Measurements from ENCODE around the gene TAF11L3.
"Not testable (repeated sequence)": the region's sequence is repeated elsewhere in the genome, so short reads cannot be mapped to it uniquely, and the experiment has no call there.

Gene TAF11L3

DNA sequence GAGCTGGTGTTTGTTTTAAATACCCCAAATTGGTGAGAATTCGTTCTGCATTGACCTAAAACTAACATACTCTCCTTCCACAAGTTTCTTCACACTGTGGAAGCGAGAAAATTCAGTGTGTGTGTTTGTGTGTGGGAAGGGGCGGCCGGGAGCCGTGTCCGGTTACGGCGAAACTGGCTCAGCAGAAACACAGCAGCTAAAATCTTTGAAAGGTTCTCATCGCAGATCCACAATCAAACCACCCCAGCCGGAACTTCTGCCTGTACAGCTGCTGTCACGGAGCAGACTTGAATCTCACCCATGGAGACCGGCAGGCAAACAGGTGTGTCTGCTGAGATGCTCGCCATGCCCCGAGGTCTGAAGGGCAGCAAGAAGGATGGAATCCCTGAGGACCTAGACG is at the start of gene TAF11L3:
TSS of gene TAF11L3 (plus strand) at position 301 of the 400 bp plus-strand sequence.
- H3K27me3 ChIP-seq (ENCODE audit: control insufficient read depth, low read length); H3K9me2 ChIP-seq (replicated peaks; ENCODE audit: control insufficient read depth, low read length); H3K9me3 ChIP-seq (ENCODE audit: control insufficient read depth, insufficient read depth, low read length); H3K27ac ChIP-seq (ENCODE audit: low read depth, low read length); H3K36me3 ChIP-seq (ENCODE audit: control insufficient read depth, low read length); H3K4me1 ChIP-seq (ENCODE audit: control insufficient read depth, low read length); H4K20me1 ChIP-seq (ENCODE audit: control insufficient read depth, insufficient read depth, low read depth, low read length); H3F3A ChIP-seq (ENCODE audit: control insufficient read depth, insufficient read depth); H3K4me2 ChIP-seq (ENCODE audit: low read length); H3K79me2 ChIP-seq (ENCODE audit: control insufficient read depth, low read length); H3K4me3 ChIP-seq (ENCODE audit: low read length): not testable (repeated sequence)

DNA sequence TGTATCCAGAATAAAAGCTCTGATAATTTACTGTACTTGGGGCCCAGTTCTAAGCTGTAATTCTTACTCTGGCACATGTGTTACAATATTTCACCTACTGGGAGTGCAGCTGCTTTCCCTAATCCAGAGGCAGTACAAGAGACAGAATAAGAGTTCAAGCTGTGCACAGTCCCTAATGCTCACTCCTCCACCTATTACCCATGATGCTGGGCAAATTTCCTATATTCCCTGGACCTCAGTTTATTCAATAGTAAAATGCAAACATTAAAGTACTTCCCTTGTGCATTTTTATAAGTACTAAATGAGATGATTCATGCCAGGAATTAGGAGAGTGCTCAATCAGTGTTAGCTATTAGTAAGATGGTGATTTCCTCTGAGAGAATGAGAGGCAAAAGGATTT is 48.1 kb upstream of the TAF11L3 start:
- H4K20me1 ChIP-seq (ENCODE audit: control insufficient read depth, insufficient read depth, low read depth, low read length), result no peaks in the 10 kb centered on the region
- no peaks in the 10 kb centered on the region for H3K27me3 ChIP-seq (ENCODE audit: control insufficient read depth, low read length)
- H3K36me3 ChIP-seq (ENCODE audit: control insufficient read depth, low read length), result no peaks in the 10 kb centered on the region
- H3K27ac ChIP-seq (ENCODE audit: low read depth, low read length), result no peak overlapping the region
- H3K4me2 ChIP-seq (ENCODE audit: low read length), result no peak overlapping the region
- H3K4me1 ChIP-seq (ENCODE audit: control insufficient read depth, low read length), result peaks cover 7% of the 10 kb centered on the region
- H3F3A ChIP-seq (ENCODE audit: control insufficient read depth, insufficient read depth), result no peaks in the 10 kb centered on the region
- no peaks in the 10 kb centered on the region for H3K9me2 ChIP-seq (replicated peaks; ENCODE audit: control insufficient read depth, low read length)
- H3K79me2 ChIP-seq (ENCODE audit: control insufficient read depth, low read length), result no peaks in the 10 kb centered on the region
- H3K9me3 ChIP-seq (ENCODE audit: control insufficient read depth, insufficient read depth, low read length), result no peaks in the 10 kb centered on the region
- H3K4me3 ChIP-seq (ENCODE audit: low read length), result no peak overlapping the region
- TF ChIP-seq CTCF (IDR thresholded peaks at IDR 0.05; ENCODE audit: low read depth, low read length, poor library complexity, severe bottlenecking) (no peak), EZH2phosphoT487 (IDR thresholded peaks at IDR 0.05; ENCODE audit: borderline replicate concordance, low read length) (no peak)

DNA sequence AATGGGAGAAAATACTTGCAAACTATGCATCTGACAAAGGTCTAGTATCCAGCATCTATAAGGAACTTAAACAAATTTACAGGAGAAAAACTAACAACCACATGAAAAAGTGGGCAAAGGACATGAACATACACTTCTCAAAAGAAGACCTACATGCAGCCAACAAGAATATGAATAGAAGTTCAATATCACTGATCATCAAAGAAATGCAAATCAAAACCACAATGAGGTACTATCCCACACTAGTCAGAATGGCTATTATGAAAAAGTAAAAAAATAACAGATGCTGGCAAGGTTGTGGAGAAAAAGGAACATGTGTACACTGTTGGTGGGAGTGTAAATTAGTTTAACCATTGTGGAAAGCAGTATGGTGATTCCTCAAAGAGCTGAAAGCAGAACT is 43.1 kb upstream of the TAF11L3 start:
- H3K4me1 ChIP-seq (ENCODE audit: control insufficient read depth, low read length), result peaks cover 24% of the 10 kb centered on the region
- not testable (repeated sequence) for H3F3A ChIP-seq (ENCODE audit: control insufficient read depth, insufficient read depth); H3K4me2 ChIP-seq (ENCODE audit: low read length); H3K27ac ChIP-seq (ENCODE audit: low read depth, low read length); H3K79me2 ChIP-seq (ENCODE audit: control insufficient read depth, low read length); H3K9me3 ChIP-seq (ENCODE audit: control insufficient read depth, insufficient read depth, low read length); H3K36me3 ChIP-seq (ENCODE audit: control insufficient read depth, low read length); H4K20me1 ChIP-seq (ENCODE audit: control insufficient read depth, insufficient read depth, low read depth, low read length); H3K9me2 ChIP-seq (replicated peaks; ENCODE audit: control insufficient read depth, low read length); H3K4me3 ChIP-seq (ENCODE audit: low read length); H3K27me3 ChIP-seq (ENCODE audit: control insufficient read depth, low read length)

GRCh38 chr5:17477043-17477442 is 41.1 kb upstream of the TAF11L3 start:
- H3K4me1 ChIP-seq (ENCODE audit: control insufficient read depth, low read length), result peaks cover 24% of the 10 kb centered on the region
- H3K27me3 ChIP-seq (ENCODE audit: control insufficient read depth, low read length), result peaks cover 3% of the 10 kb centered on the region; the same call in 1 of the 2 replicates
- H3K27ac ChIP-seq (ENCODE audit: low read depth, low read length), result no peak overlapping the region
- no peak overlapping the region for H3K4me2 ChIP-seq (ENCODE audit: low read length)
- H3K36me3 ChIP-seq (ENCODE audit: control insufficient read depth, low read length), result no peaks in the 10 kb centered on the region
- H3K9me2 ChIP-seq (replicated peaks; ENCODE audit: control insufficient read depth, low read length), result no peaks in the 10 kb centered on the region
- no peaks in the 10 kb centered on the region for H4K20me1 ChIP-seq (ENCODE audit: control insufficient read depth, insufficient read depth, low read depth, low read length)
- H3F3A ChIP-seq (ENCODE audit: control insufficient read depth, insufficient read depth), result no peaks in the 10 kb centered on the region
- TF ChIP-seq CTCF (IDR thresholded peaks at IDR 0.05; ENCODE audit: low read depth, low read length, poor library complexity, severe bottlenecking) (no peak), EZH2phosphoT487 (IDR thresholded peaks at IDR 0.05; ENCODE audit: borderline replicate concordance, low read length) (no peak)
- H3K9me3 ChIP-seq (ENCODE audit: control insufficient read depth, insufficient read depth, low read length), result no peaks in the 10 kb centered on the region
- no peak overlapping the region for H3K4me3 ChIP-seq (ENCODE audit: low read length)
- no peaks in the 10 kb centered on the region for H3K79me2 ChIP-seq (ENCODE audit: control insufficient read depth, low read length)
